ENCODE results near the gene ARRDC4. TPM values are rescaled to one million over a fixed set of nuclear protein-coding genes. Genes with fewer than 3 reads are reported as not detected.

The ARRDC4 gene
- total RNA-seq, 1 donor from 2014 or later = 2.0 TPM

- intact Hi-C loops (cut with micrococcal nuclease) = no loop called here
- Mint-ChIP-seq H3K36me3 (ENCODE audit: low read depth) (no peaks in the 10 kb centered on the region), H3K27me3 (no peaks in the 10 kb centered on the region), H3K9me3 (no peaks in the 10 kb centered on the region), H3K27ac (no peak overlapping the region), H3K4me1 (no peaks in the 10 kb centered on the region), H3K4me3 (no peak overlapping the region)
- TF ChIP-seq, protein P1, sequence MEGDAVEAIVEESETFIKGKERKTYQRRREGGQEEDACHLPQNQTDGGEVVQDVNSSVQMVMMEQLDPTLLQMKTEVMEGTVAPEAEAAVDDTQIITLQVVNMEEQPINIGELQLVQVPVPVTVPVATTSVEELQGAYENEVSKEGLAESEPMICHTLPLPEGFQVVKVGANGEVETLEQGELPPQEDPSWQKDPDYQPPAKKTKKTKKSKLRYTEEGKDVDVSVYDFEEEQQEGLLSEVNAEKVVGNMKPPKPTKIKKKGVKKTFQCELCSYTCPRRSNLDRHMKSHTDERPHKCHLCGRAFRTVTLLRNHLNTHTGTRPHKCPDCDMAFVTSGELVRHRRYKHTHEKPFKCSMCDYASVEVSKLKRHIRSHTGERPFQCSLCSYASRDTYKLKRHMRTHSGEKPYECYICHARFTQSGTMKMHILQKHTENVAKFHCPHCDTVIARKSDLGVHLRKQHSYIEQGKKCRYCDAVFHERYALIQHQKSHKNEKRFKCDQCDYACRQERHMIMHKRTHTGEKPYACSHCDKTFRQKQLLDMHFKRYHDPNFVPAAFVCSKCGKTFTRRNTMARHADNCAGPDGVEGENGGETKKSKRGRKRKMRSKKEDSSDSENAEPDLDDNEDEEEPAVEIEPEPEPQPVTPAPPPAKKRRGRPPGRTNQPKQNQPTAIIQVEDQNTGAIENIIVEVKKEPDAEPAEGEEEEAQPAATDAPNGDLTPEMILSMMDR (IDR thresholded peaks at IDR 0.05) = no peak
- ATAC-seq (ENCODE audit: low read depth) = no peak
- CTCF ChIA-PET = no interaction called here
- no peak for DNase-seq
- POLR2A ChIA-PET = no interaction called here
Measured at GRCh38 chr15:97944724-97945123, 15.8 kb upstream of the ARRDC4 start.

GRCh38 chr15:97947465-97948260 is 12.8 kb upstream of the ARRDC4 start:
- intact Hi-C loops (cut with micrococcal nuclease) = no loop called here
- TF ChIP-seq, protein P1 (IDR thresholded peaks at IDR 0.05) = no peak
- Mint-ChIP-seq H3K36me3 (ENCODE audit: low read depth) (no peaks in the 10 kb centered on the region), H3K4me1 (no peaks in the 10 kb centered on the region), H3K27me3 (no peaks in the 10 kb centered on the region), H3K4me3 (no peak overlapping the region), H3K27ac (no peak overlapping the region), H3K9me3 (no peaks in the 10 kb centered on the region)
- CTCF ChIA-PET = no interaction called here
- no peak for ATAC-seq (ENCODE audit: low read depth)
- no peak for DNase-seq
- POLR2A ChIA-PET = no interaction called here

DNA sequence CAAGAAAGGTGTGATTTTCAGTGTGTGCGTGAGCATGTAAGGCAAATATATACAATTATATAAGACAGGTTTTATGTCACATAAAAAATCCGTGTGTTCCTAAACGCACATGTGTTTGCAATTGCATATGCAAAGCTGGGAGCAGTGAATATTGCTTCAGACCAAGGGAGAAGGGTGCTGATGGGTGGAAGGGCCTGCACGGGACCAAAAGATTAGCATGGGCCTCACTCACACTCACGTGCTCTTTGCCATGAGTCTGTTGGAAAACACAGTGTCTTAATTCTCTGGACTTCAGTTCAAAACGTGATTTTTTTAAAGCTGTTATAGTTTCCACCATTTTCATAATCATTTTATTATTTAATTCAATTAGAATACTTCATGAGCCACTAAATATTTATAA is 7.2 kb upstream of the ARRDC4 start:
- CTCF ChIA-PET = no interaction called here
- intact Hi-C loops (cut with micrococcal nuclease) = no loop called here
- Mint-ChIP-seq H3K4me1 (no peaks in the 10 kb centered on the region), H3K9me3 (peaks cover 5% of the 10 kb centered on the region), H3K27ac (no peak overlapping the region), H3K4me3 (no peak overlapping the region), H3K27me3 (peaks cover 2% of the 10 kb centered on the region), H3K36me3 (ENCODE audit: low read depth) (no peaks in the 10 kb centered on the region)
- POLR2A ChIA-PET = no interaction called here
- no peak for DNase-seq
- TF ChIP-seq, protein P1 (IDR thresholded peaks at IDR 0.05) = no peak
- ATAC-seq (ENCODE audit: low read depth) = no peak

- TF ChIP-seq, protein P1 (IDR thresholded peaks at IDR 0.05) = no peak
- ChIA-PET CTCF (no interaction called here), POLR2A (no interaction called here)
- no peak overlapping the region for H3K4me3 Mint-ChIP-seq
- intact Hi-C loops (cut with micrococcal nuclease) = no loop called here
- H3K27ac Mint-ChIP-seq = no peak overlapping the region
- no peaks in the 10 kb centered on the region for H3K36me3 Mint-ChIP-seq (ENCODE audit: low read depth)
- H3K27me3 Mint-ChIP-seq = peaks cover 2% of the 10 kb centered on the region
- no peak for ATAC-seq (ENCODE audit: low read depth)
- no peaks in the 10 kb centered on the region for H3K4me1 Mint-ChIP-seq
- no peak for DNase-seq
- H3K9me3 Mint-ChIP-seq = peaks cover 5% of the 10 kb centered on the region
Measured at GRCh38 chr15:97953748-97954147, 6.8 kb upstream of the ARRDC4 start.

DNA sequence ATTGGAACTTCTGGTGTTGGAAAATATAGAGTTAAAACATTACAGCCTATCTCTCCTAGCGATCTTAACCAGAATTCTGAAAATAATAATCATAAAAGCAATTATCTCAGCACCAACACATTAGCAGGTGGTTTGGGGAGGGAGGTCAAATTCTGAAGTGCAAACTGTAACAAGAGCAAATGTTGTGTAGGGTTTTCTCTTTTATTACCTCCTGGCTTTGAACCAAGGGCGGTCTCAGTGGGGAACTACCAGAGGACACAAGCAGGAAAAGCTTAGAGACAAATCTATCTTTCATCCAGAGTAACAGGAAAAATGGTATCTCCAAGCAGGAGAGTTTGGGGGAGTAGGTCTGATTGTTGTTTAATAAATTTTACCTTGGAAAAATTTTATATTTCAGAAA is 5.5 kb upstream of the ARRDC4 start:
- peaks cover 7% of the 10 kb centered on the region for H3K4me1 Mint-ChIP-seq
- TF ChIP-seq, protein P1 (IDR thresholded peaks at IDR 0.05) = no peak
- H3K27me3 Mint-ChIP-seq = peaks cover 2% of the 10 kb centered on the region
- peaks cover 5% of the 10 kb centered on the region for H3K9me3 Mint-ChIP-seq
- DNase-seq (no peak), ATAC-seq (ENCODE audit: low read depth) (no peak)
- intact Hi-C loops (cut with micrococcal nuclease) = loop anchor here (5.0 kb wide), 1 partner anchor 222 kb away; no protein-coding TSS in a partner anchor
- H3K27ac Mint-ChIP-seq = no peak overlapping the region
- ChIA-PET CTCF (no interaction called here), POLR2A (no interaction called here)
- H3K4me3 Mint-ChIP-seq = no peak overlapping the region
- H3K36me3 Mint-ChIP-seq (ENCODE audit: low read depth) = no peaks in the 10 kb centered on the region

Measured in activated B cell treated with CpG ODN at 0.5 μM for 24 hours (primary cell).